ENCODE data around the gene FAM217B.
A peak's percentile ranks its signal among the peaks of the same experiment; 100 is the strongest.
"Not testable (repeated sequence)": the region's sequence is repeated elsewhere in the genome, so short reads cannot be mapped to it uniquely, and the experiment has no call there.

FAM217B gene

GRCh38 chr20:59948828-59949720, 8.9 kb downstream of the FAM217B start:
- Mint-ChIP-seq H3K27ac (peak overlapping the region; percentile 96), H3K9me3 (no peaks in the 10 kb centered on the region), H3K4me1 (peaks cover 32% of the 10 kb centered on the region), H3K4me3 (peak overlapping the region; percentile 82), H3K27me3 (no peaks in the 10 kb centered on the region), H3K36me3 (peaks cover 8% of the 10 kb centered on the region)

GRCh38 chr20:59949911-59950310, 9.7 kb downstream of the FAM217B start:
- peaks cover 2% of the 10 kb centered on the region for H3K36me3 Mint-ChIP-seq
- H3K27me3 Mint-ChIP-seq = no peaks in the 10 kb centered on the region
- H3K27ac Mint-ChIP-seq = no peak overlapping the region
- no peaks in the 10 kb centered on the region for H3K9me3 Mint-ChIP-seq
- H3K4me3 Mint-ChIP-seq = no peak overlapping the region
- H3K4me1 Mint-ChIP-seq = peaks cover 24% of the 10 kb centered on the region

GRCh38 chr20:59954718-59955117, 14.5 kb downstream of the FAM217B start:
- Mint-ChIP-seq H3K4me1 (no peaks in the 10 kb centered on the region), H3K27me3 (no peaks in the 10 kb centered on the region), H3K4me3 (no peak overlapping the region), H3K36me3 (no peaks in the 10 kb centered on the region), H3K27ac (no peak overlapping the region), H3K9me3 (no peaks in the 10 kb centered on the region)

- no peak overlapping the region for H3K27ac Mint-ChIP-seq
- H3K4me3 Mint-ChIP-seq = no peak overlapping the region
- no peaks in the 10 kb centered on the region for H3K9me3 Mint-ChIP-seq
- H3K27me3 Mint-ChIP-seq = no peaks in the 10 kb centered on the region
- H3K4me1 Mint-ChIP-seq = no peaks in the 10 kb centered on the region
- H3K36me3 Mint-ChIP-seq = no peaks in the 10 kb centered on the region
Measured at GRCh38 chr20:59955131-59955796, 15.1 kb downstream of the FAM217B start.

- not testable (repeated sequence) for H3K4me3 Mint-ChIP-seq, H3K36me3 Mint-ChIP-seq, H3K4me1 Mint-ChIP-seq, H3K27me3 Mint-ChIP-seq, H3K27ac Mint-ChIP-seq, H3K9me3 Mint-ChIP-seq
Measured at GRCh38 chr20:59957568-59957967, 17.4 kb downstream of the FAM217B start.

- Mint-ChIP-seq H3K4me3 (no peak within 1 kb of the TSS), H3K27ac (no peak within 1 kb of the TSS), H3K4me1 (no peaks in the 10 kb centered on the region), H3K27me3 (no peaks in the 10 kb centered on the region), H3K9me3 (no peaks in the 10 kb centered on the region), H3K36me3 (no peaks in the 10 kb centered on the region)
Measured at GRCh38 chr20:59958123-59958522, 17.9 kb downstream of the FAM217B start, which contains the start of gene CDH26. Gene CDH26, plus strand, starts transcription at chr20:59958423. Its CDS starts 304 bp downstream, at chr20:59958727.

- no peaks in the 10 kb centered on the region for H3K9me3 Mint-ChIP-seq
- H3K27ac Mint-ChIP-seq = no peak overlapping the region
- H3K4me1 Mint-ChIP-seq = no peaks in the 10 kb centered on the region
- no peaks in the 10 kb centered on the region for H3K27me3 Mint-ChIP-seq
- H3K4me3 Mint-ChIP-seq = no peak overlapping the region
- no peaks in the 10 kb centered on the region for H3K36me3 Mint-ChIP-seq
Measured at GRCh38 chr20:59958626-59959025, 18.4 kb downstream of the FAM217B start.

- H3K4me1 Mint-ChIP-seq = no peaks in the 10 kb centered on the region
- H3K36me3 Mint-ChIP-seq = no peaks in the 10 kb centered on the region
- H3K27me3 Mint-ChIP-seq = no peaks in the 10 kb centered on the region
- no peak overlapping the region for H3K27ac Mint-ChIP-seq
- H3K4me3 Mint-ChIP-seq = no peak overlapping the region
- H3K9me3 Mint-ChIP-seq = no peaks in the 10 kb centered on the region
Measured at GRCh38 chr20:59961423-59961822, 21.2 kb downstream of the FAM217B start.

GRCh38 chr20:59962155-59962554, 22.0 kb downstream of the FAM217B start:
- no peaks in the 10 kb centered on the region for H3K9me3 Mint-ChIP-seq
- H3K4me1 Mint-ChIP-seq = no peaks in the 10 kb centered on the region
- H3K27me3 Mint-ChIP-seq = no peaks in the 10 kb centered on the region
- no peak overlapping the region for H3K27ac Mint-ChIP-seq
- H3K36me3 Mint-ChIP-seq = no peaks in the 10 kb centered on the region
- no peak overlapping the region for H3K4me3 Mint-ChIP-seq

- no peak overlapping the region for H3K4me3 Mint-ChIP-seq
- no peaks in the 10 kb centered on the region for H3K27me3 Mint-ChIP-seq
- no peaks in the 10 kb centered on the region for H3K4me1 Mint-ChIP-seq
Measured at GRCh38 chr20:59966428-59966827, 26.2 kb downstream of the FAM217B start.

GRCh38 chr20:59971428-59971827, 31.2 kb downstream of the FAM217B start:
- Mint-ChIP-seq H3K4me3 (no peak overlapping the region), H3K9me3 (no peaks in the 10 kb centered on the region), H3K27ac (no peak overlapping the region), H3K4me1 (no peaks in the 10 kb centered on the region), H3K27me3 (no peaks in the 10 kb centered on the region), H3K36me3 (peaks cover 3% of the 10 kb centered on the region)

More at GRCh38 chr20:59966428-59966827, 26.2 kb downstream of the FAM217B start:
- H3K27ac Mint-ChIP-seq = no peak overlapping the region
- H3K9me3 Mint-ChIP-seq = no peaks in the 10 kb centered on the region
- no peaks in the 10 kb centered on the region for H3K36me3 Mint-ChIP-seq

- Mint-ChIP-seq H3K27me3 (no peaks in the 10 kb centered on the region), H3K4me1 (no peaks in the 10 kb centered on the region), H3K4me3 (no peak overlapping the region), H3K36me3 (peaks cover 3% of the 10 kb centered on the region), H3K27ac (no peak overlapping the region), H3K9me3 (no peaks in the 10 kb centered on the region)
Measured at GRCh38 chr20:59972037-59972801, 32.0 kb downstream of the FAM217B start.

- no peaks in the 10 kb centered on the region for H3K27me3 Mint-ChIP-seq
- no peak overlapping the region for H3K4me3 Mint-ChIP-seq
- no peak overlapping the region for H3K27ac Mint-ChIP-seq
- H3K4me1 Mint-ChIP-seq = no peaks in the 10 kb centered on the region
- H3K36me3 Mint-ChIP-seq = peaks cover 7% of the 10 kb centered on the region
- H3K9me3 Mint-ChIP-seq = no peaks in the 10 kb centered on the region
Measured at GRCh38 chr20:59976156-59976782, 36.1 kb downstream of the FAM217B start.

GRCh38 chr20:59977086-59977485, 36.9 kb downstream of the FAM217B start:
- Mint-ChIP-seq H3K27ac (no peak overlapping the region), H3K27me3 (no peaks in the 10 kb centered on the region), H3K9me3 (no peaks in the 10 kb centered on the region), H3K36me3 (peaks cover 9% of the 10 kb centered on the region), H3K4me1 (no peaks in the 10 kb centered on the region), H3K4me3 (no peak overlapping the region)

GRCh38 chr20:59983076-59983475, 42.9 kb downstream of the FAM217B start:
- Mint-ChIP-seq H3K27ac (no peak overlapping the region), H3K36me3 (peaks cover 8% of the 10 kb centered on the region), H3K9me3 (no peaks in the 10 kb centered on the region), H3K27me3 (no peaks in the 10 kb centered on the region), H3K4me3 (no peak overlapping the region), H3K4me1 (no peaks in the 10 kb centered on the region)

Measured in activated naive CD4-positive, alpha-beta T cell treated with anti-CD3 and anti-CD28 coated beads, Interleukin-2, amount 50 U/mL, for 24 hours (primary cell).